HG02642 (cell line): Measurements from ENCODE around the gene NUDT10.
"Not testable (repeated sequence)": the region's sequence is repeated elsewhere in the genome, so short reads cannot be mapped to it uniquely, and the experiment has no call there.

ENCODE experiments used
- ATAC-seq: cut with Tn5 transposase; IDR thresholded peaks from one replicate; pipeline ENCODE4 v1.9.1; 2021; ENCODE audit warnings: mild to moderate bottlenecking; ENCODE audit not compliant: unreplicated experiment, poor library complexity

NUDT10 gene

GRCh38 chrX:51332188-51332942 lies at the start of gene NUDT10:
Gene NUDT10, plus strand, starts transcription at chrX:51332822. Its CDS starts 144 bp downstream, at chrX:51332966.
- ATAC-seq: no peak

DNA sequence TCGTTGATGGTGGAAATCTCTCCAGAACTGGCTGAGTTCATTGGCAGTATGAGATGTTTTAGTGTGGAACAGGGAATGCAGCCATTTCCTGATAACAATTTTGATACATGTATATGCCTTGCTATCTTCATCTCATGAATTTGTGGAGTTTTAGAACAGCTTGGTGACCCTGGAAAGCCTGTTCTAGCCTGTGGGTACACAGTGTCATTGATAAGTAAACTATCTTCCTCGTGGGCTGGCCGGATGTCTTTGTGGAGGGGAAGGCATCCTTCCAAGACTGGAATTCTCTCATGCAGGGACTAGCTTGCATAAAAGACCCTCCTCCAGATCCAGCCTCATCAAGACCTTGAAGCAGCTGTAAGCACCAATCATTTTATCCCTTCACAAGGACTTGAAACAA lies 40.2 kb upstream of the NUDT10 start:
- ATAC-seq: no peak

DNA sequence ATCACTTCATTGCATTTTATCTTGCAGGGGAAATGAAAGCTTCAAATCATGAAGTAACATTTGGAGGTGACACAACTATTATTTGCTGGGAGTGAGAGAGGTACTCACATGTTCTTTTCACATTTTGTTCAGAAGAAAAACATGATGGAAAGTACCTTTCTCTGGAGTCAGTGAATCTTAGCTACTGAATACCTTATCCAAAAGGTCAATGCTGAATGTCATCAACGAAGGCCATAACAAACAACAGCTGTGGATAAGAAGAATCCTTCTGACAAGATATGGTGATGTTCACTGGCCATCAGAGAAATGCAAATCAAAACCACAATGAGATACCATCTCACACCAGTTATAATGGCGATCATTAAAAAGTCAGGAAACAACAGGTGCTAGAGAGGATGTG lies 36.5 kb upstream of the NUDT10 start:
- ATAC-seq: no peak

GRCh38 chrX:51316271-51316670 lies 16.4 kb upstream of the NUDT10 start:
- no peak for ATAC-seq

DNA sequence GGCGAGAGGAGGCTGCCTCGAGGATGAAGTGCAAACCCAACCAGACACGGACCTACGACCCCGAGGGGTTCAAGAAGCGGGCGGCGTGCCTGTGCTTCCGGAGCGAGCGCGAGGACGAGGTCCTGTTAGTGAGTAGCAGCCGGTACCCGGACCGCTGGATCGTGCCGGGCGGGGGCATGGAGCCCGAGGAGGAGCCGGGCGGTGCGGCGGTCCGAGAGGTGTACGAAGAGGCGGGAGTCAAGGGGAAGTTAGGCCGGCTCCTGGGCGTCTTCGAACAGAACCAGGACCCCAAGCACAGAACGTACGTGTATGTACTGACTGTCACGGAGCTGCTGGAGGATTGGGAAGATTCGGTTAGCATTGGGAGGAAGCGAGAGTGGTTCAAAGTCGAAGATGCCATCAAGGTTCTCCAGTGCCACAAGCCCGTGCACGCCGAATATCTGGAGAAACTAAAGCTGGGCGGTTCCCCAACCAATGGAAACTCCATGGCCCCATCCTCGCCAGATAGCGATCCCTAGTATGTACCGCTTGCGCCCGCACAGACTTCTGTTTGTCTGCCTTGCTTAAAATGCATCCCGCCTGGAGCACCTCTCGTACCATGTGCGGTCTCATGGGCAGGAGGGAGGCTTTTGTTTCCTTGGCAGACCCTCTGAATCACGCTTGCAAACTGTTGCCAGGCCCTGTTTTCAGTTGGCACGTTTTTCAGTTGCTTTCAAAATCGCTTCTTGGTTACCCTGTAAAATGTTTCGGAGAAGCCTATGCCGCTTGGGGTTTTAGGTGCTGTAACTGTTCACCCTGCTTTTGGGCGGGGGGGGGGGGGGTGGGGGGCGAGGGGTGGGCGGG lies 542 bp downstream of the NUDT10 start:
- ATAC-seq: not testable (repeated sequence)

GRCh38 chrX:51334276-51334675 lies 1.7 kb downstream of the NUDT10 start:
- ATAC-seq: no peak

GRCh38 chrX:51336584-51336983 lies 4.0 kb downstream of the NUDT10 start:
- no peak for ATAC-seq

DNA sequence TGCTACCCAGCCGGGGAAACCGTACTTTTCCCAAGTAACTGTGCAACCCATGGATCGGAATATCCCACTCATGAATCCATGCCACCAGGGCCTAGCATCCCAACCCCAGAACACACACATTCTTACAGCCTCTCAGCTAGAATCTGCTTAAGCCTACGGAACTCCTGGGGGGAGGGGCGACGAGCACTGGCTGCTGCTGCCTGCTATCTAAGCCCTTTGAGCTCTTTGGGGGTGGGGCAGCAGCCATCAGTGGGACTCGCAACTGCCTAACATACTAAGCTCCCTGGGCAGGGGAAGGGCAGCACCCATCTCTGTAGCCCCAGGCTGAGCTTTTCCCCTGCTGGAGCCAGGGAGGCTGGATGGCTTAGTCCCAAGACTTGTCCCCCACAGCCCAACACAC lies 28.6 kb downstream of the NUDT10 start:
- ATAC-seq: no peak

DNA sequence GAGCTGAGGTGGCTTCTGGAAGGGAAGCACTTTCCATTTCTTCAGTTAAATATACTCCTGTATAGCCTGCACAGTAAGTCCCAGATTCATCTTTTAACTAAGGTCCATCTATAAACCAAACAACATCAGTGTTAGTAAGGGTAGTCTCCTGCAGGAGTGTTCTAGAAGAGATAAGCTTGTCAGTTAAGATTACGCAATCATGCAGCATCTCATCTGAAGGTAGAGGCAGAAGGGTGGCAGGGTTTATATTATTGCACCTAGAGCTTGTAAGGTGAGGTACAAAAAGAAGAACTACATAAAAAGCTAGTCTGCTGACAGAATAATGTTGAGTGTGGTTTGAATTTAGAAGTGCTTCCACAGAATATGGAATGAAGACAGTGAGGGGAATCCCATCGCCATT lies 44.0 kb downstream of the NUDT10 start:
- no peak for ATAC-seq
